HepG2 (cell line): ENCODE measurements around the gene ITGAE. TPM values are rescaled to one million over a fixed set of nuclear protein-coding genes. Genes with fewer than 3 reads are reported as not detected.

Source experiments
- ATAC-seq: fragments of 200-7000 bp; cut with Tn5 transposase; 3 replicates; pipeline ENCODE4 v1.9.1; 2020; ENCODE audit warnings: mild to moderate bottlenecking, moderate library complexity
- BruUV-seq: library from RNA; stranded (reverse); fragments of 400-500 nt; replicated peaks from 2 replicates; lab custom pipeline; 2021; lab: Mats Ljungman, UMichigan
- CTCF ChIA-PET: fragments of 300-600 bp; formaldehyde crosslinking; extraction: SDS; loops from one replicate; lab custom pipeline; 2021; ENCODE audit warnings: low total read pairs, inconsistent platforms, low intra/inter-chr PET ratio; lab: Yijun Ruan, JAX
- POLR2A ChIA-PET: fragments of 350-600 bp; sonication (Branson Sonifier 250); formaldehyde crosslinking; loops from one replicate; lab custom pipeline; 2020; ENCODE audit warnings: antibody characterized with exemption, inconsistent platforms; lab: Yijun Ruan, JAX
- DNase-seq: peaks from one replicate; pipeline ENCODE4 v3.0.0-alpha.2; 2015; ENCODE audit warnings: low spot score
- FAIRE-seq: peaks from 3 replicates; lab custom pipeline; 2011; peaks lifted over from hg19 to GRCh38; lab: Jason Lieb, UNC
- H2AFZ ChIP-seq: one replicate; pipeline ENCODE4 v1.6.1; 2011; ENCODE audit warnings: low read length, inconsistent platforms
- H3K27ac ChIP-seq: fragments of 300-600 bp; 3 replicates; pipeline ENCODE4 v1.8.0; 2011; ENCODE audit warnings: mixed run types, mild to moderate bottlenecking, mixed read lengths, low read length, inconsistent platforms; ENCODE audit not compliant: insufficient read depth; ENCODE audit errors: extremely low read length
- H3K27me3 ChIP-seq, 2 experiments: fragments of 200-600 bp in 1 of 2; 2 replicates in 1 of 2; 3 replicates in 1 of 2; pipeline versions ENCODE4 v1.6.0 to v1.8.0; 2011; ENCODE audit warnings: low read length in 2 of 2, mild to moderate bottlenecking in 2 of 2, moderate library complexity in 2 of 2, inconsistent platforms in 1 of 2; ENCODE audit not compliant: insufficient read depth in 2 of 2, control insufficient read depth in 1 of 2
- H3K36me3 ChIP-seq, 2 experiments: fragments of 200-600 bp in 1 of 2; replicated peaks in 1 of 2; 2 replicates in 1 of 2; 3 replicates in 1 of 2; pipeline versions ENCODE4 v1.5.1 to v1.8.0; 2011; ENCODE audit warnings: low read length in 2 of 2, inconsistent platforms in 1 of 2; ENCODE audit not compliant: insufficient read depth in 2 of 2, control insufficient read depth in 1 of 2
- H3K4me1 ChIP-seq: 2 replicates; pipeline ENCODE4 v1.5.1; 2012; ENCODE audit warnings: low read length, inconsistent platforms; ENCODE audit not compliant: insufficient read depth
- H3K4me2 ChIP-seq: 2 replicates; pipeline ENCODE4 v1.6.0; 2011; ENCODE audit warnings: low read depth, low read length, inconsistent platforms
- H3K4me3 ChIP-seq, 3 experiments: fragments of 200-600 bp in 1 of 3; sonication (generic), shearing (Covaris generic) in 1 of 3; replicated peaks in 1 of 3; 2 replicates each; pipeline ENCODE4 v1.5.1; 2011 to 2016; ENCODE audit warnings: low read length in 3 of 3, inconsistent platforms in 2 of 3, low read depth in 2 of 3, mild to moderate bottlenecking in 2 of 3, control low read depth in 1 of 3, mixed read lengths in 1 of 3; ENCODE audit not compliant: insufficient read depth in 1 of 3
- H3K79me2 ChIP-seq: one replicate; pipeline ENCODE4 v1.6.1; 2011; ENCODE audit warnings: low read length, inconsistent platforms; ENCODE audit not compliant: insufficient read depth
- H3K9ac ChIP-seq: 2 replicates; pipeline ENCODE4 v1.6.0; 2011; ENCODE audit warnings: mild to moderate bottlenecking, low read depth, low read length, inconsistent platforms; ENCODE audit not compliant: insufficient read depth
- H3K9me3 ChIP-seq: 2 replicates; pipeline ENCODE4 v1.5.1; 2012; ENCODE audit warnings: mild to moderate bottlenecking, low read length
- H4K20me1 ChIP-seq: 2 replicates; pipeline ENCODE4 v1.6.0; 2011; ENCODE audit warnings: inconsistent platforms, mild to moderate bottlenecking, low read length, moderate library complexity; ENCODE audit not compliant: insufficient read depth
- BHLHE40 ChIP-seq: IDR thresholded peaks from 2 replicates; pipeline ENCODE4 v1.6.1; 2011; ENCODE audit warnings: low read length, improper control_type of control experiment
- GLI4 ChIP-seq: sonication (generic); formaldehyde crosslinking; IDR thresholded peaks from 2 replicates; pipeline ENCODE4 v1.5.1; 2020; ENCODE audit warnings: missing genetic modification reagents, mild to moderate bottlenecking, moderate library complexity, borderline replicate concordance
- MIXL1 ChIP-seq: IDR thresholded peaks from 2 replicates; pipeline ENCODE4 v1.6.1; 2016
- PCBP1 ChIP-seq: fragments of 200-400 bp; formaldehyde crosslinking; IDR thresholded peaks from 2 replicates; pipeline ENCODE4 v1.6.1; 2017; ENCODE audit warnings: mild to moderate bottlenecking, low read depth, low read length, borderline replicate concordance
- POLR2AphosphoS5 ChIP-seq: IDR thresholded peaks from 2 replicates; pipeline ENCODE4 v1.6.1; 2012; ENCODE audit warnings: low read depth, low read length
- RELA ChIP-seq: sonication (generic); formaldehyde crosslinking; IDR thresholded peaks from 2 replicates; pipeline ENCODE4 v1.4.0; 2020; ENCODE audit warnings: missing genetic modification reagents
- ZBTB14 ChIP-seq: sonication (generic); formaldehyde crosslinking; IDR thresholded peaks from 2 replicates; pipeline ENCODE4 v1.4.0; 2020; ENCODE audit warnings: missing genetic modification reagents
- ZNF547 ChIP-seq: sonication (generic); formaldehyde crosslinking; IDR thresholded peaks from 2 replicates; pipeline ENCODE4 v1.5.1; 2020; ENCODE audit warnings: mild to moderate bottlenecking, missing genetic modification reagents
- WGBS: methylation state at CpG from one replicate; pipeline ENCODE4 v1.1.6; 2017; ENCODE audit warnings: low lambda C conversion rate; 5-methylcytosine and 5-hydroxymethylcytosine counted together
- in situ Hi-C: cut with HindIII; loops from 2 replicates; pipeline ENCODE4 v1.10.0; 2017; ENCODE audit warnings: low pct_unique_long_range_greater_than_20kb; ENCODE audit not compliant: extremely low pct_ligation_motif_present
- intact Hi-C: fragments of 100-400 bp; cut with micrococcal nuclease; formaldehyde crosslinking; loops from one replicate; pipeline ENCODE4 v1.10.0; 2022; ENCODE audit not compliant: unreplicated experiment
- polyA plus RNA-seq, 8 experiments: library from polyadenylated mRNA; depleted of rRNA in 3 of 8; stranded (reverse) in 7 of 8; unstranded in 1 of 8; fragments of >200 nt; fragmentation: Illumina TruSeq in 4 of 8; extraction: Trizol in 4 of 8; gene quantifications; 2 replicates each; pipeline versions ENCODE4 v1.2.1 to v1.2.3, GENCODE V29; 2011 to 2016; ENCODE audit warnings: low read depth in 4 of 8, missing spikeins in 1 of 8, mixed read lengths in 1 of 8; ENCODE audit not compliant: insufficient read depth in 1 of 8
- total RNA-seq, 5 experiments: library from RNA; depleted of rRNA; stranded (reverse); fragments of >200 nt; fragmentation: Illumina TruSeq; extraction: Trizol; gene quantifications; 2 replicates each; pipeline ENCODE4 v1.2.3, GENCODE V29; 2016; ENCODE audit warnings: low read depth in 1 of 5
- TF ChIP-seq, protein P1 (sequence below): sonication (generic); formaldehyde crosslinking; IDR thresholded peaks from 2 replicates; pipeline ENCODE4 v1.4.0; 2020; ENCODE audit warnings: missing genetic modification reagents

ITGAE gene
- total and polyA plus RNA-seq, 2 of the 13 experiments (the other 11 are each of a cell fraction or from before 2014, with no cell fraction given): 42.3 to 49.0 TPM

GRCh38 chr17:3800362-3801271, at the start of gene ITGAE (continued):
- TF ChIP-seq POLR2AphosphoS5 (no peak), RELA (CRISPR knock-in tag) (no peak), MIXL1 (CRISPR knock-in tag) (no peak)
- TF ChIP-seq, all 625 proteins: peak for 25

DNA sequence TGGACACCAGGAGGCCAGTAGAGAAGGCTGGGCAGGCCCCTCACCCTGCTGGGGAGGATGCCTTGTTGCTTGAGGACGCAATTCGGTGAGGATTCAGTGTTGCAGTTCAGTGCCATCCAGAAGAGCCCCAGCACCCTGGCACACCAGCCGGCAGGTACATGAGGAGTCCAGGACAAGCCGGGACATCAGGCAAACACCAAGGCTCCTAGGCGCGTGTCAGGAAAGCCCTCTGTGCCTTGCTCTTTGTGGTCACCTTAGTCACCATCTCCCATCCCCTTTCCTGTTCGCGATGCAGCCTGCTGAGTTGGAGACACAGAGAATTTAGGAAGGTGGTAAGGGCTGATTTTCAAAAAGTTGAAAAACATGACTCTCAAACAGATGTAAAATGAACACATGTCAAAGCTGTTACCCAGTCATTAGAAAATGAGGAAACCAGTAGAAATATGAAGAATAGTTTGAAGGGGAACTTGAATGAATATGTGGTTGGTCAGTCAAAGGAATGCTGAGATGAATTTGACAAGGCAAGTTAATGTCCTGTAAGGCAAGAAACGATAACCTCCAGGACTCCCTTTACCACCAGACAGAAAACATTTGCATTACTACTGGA, 47.3 kb upstream of the ITGAE start:
- BruUV-seq: no TSS peak
- no peak overlapping the region for H3K4me2 ChIP-seq
- FAIRE-seq (no peak), DNase-seq (no peak), ATAC-seq (no peak)
- CTCF ChIA-PET: no interaction called here
- H3K27ac ChIP-seq: no peak overlapping the region
- H3K27me3 ChIP-seq: no peaks in the 10 kb centered on the region; a peak in 1 of 5 replicates
- H2AFZ ChIP-seq: no peak overlapping the region
- no peak overlapping the region for H3K4me3 ChIP-seq
- peaks cover 21% of the 10 kb centered on the region for H3K79me2 ChIP-seq
- TF ChIP-seq ZNF547 (CRISPR knock-in tag) (no peak), BHLHE40 (no peak), GLI4 (no peak), ZBTB14 (no peak), PCBP1 (no peak)
- TF ChIP-seq, protein P1, sequence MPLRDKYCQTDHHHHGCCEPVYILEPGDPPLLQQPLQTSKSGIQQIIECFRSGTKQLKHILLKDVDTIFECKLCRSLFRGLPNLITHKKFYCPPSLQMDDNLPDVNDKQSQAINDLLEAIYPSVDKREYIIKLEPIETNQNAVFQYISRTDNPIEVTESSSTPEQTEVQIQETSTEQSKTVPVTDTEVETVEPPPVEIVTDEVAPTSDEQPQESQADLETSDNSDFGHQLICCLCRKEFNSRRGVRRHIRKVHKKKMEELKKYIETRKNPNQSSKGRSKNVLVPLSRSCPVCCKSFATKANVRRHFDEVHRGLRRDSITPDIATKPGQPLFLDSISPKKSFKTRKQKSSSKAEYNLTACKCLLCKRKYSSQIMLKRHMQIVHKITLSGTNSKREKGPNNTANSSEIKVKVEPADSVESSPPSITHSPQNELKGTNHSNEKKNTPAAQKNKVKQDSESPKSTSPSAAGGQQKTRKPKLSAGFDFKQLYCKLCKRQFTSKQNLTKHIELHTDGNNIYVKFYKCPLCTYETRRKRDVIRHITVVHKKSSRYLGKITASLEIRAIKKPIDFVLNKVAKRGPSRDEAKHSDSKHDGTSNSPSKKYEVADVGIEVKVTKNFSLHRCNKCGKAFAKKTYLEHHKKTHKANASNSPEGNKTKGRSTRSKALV (CRISPR knock-in tag): no peak
- in situ Hi-C loops (no loop called here), intact Hi-C loops (loop anchor here (5.0 kb wide), 1 partner anchor 59 kb away; no protein-coding TSS in a partner anchor)
- H3K36me3 ChIP-seq: peaks cover 0 to 3% of the 10 kb centered on the region in 2 experiments; a peak in 2 of 5 replicates
- POLR2A ChIA-PET: no interaction called here
- no peaks in the 10 kb centered on the region for H3K9me3 ChIP-seq
- 45% methylated on average over 8 of the region's 9 CpGs for WGBS
- H3K4me1 ChIP-seq: peaks cover 47% of the 10 kb centered on the region
- H3K9ac ChIP-seq: no peak overlapping the region
- H4K20me1 ChIP-seq: peaks cover 1% of the 10 kb centered on the region; the same call in 1 of the 2 replicates
